Measurements from ENCODE around the gene PSD2. TPM values are rescaled to one million over a fixed set of nuclear protein-coding genes. Genes with fewer than 3 reads are reported as not detected.

The PSD2 gene
- total RNA-seq, 1 donor from 2014 or later, result not detected

GRCh38 chr5:139835656-139836055 lies 40.0 kb downstream of the PSD2 start:
- intact Hi-C loops (cut with micrococcal nuclease), result no loop called here

GRCh38 chr5:139836469-139837208 lies 41.0 kb downstream of the PSD2 start:
- intact Hi-C loops (cut with micrococcal nuclease), result no loop called here

GRCh38 chr5:139837711-139838380 lies 42.2 kb downstream of the PSD2 start:
- intact Hi-C loops (cut with micrococcal nuclease), result no loop called here

- intact Hi-C loops (cut with micrococcal nuclease), result no loop called here
Observed at GRCh38 chr5:139838381-139839197, 43.0 kb downstream of the PSD2 start.

- intact Hi-C loops (cut with micrococcal nuclease), result no loop called here
Observed at GRCh38 chr5:139839232-139839815, 43.7 kb downstream of the PSD2 start.

GRCh38 chr5:139839918-139840317 lies 44.3 kb downstream of the PSD2 start:
- intact Hi-C loops (cut with micrococcal nuclease), result no loop called here

GRCh38 chr5:139841549-139841948 lies 45.9 kb downstream of the PSD2 start:
- intact Hi-C loops (cut with micrococcal nuclease), result no loop called here

- intact Hi-C loops (cut with micrococcal nuclease), result no loop called here
Observed at GRCh38 chr5:139842321-139842720, 46.7 kb downstream of the PSD2 start.

- intact Hi-C loops (cut with micrococcal nuclease), result loop anchor here (1.0 kb wide), 1 partner anchor 57 kb away; no protein-coding TSS in a partner anchor
Observed at GRCh38 chr5:139843991-139844390, 48.4 kb downstream of the PSD2 start.

GRCh38 chr5:139844472-139845145 lies 49.0 kb downstream of the PSD2 start:
- intact Hi-C loops (cut with micrococcal nuclease), result loop anchor here (1.0 kb wide), 1 partner anchor 57 kb away; no protein-coding TSS in a partner anchor

GRCh38 chr5:139845846-139846681 lies 50.5 kb downstream of the PSD2 start:
- intact Hi-C loops (cut with micrococcal nuclease), result no loop called here

- intact Hi-C loops (cut with micrococcal nuclease), result no loop called here
Observed at GRCh38 chr5:139847091-139847490, 51.5 kb downstream of the PSD2 start.

- intact Hi-C loops (cut with micrococcal nuclease), result no loop called here
Observed at GRCh38 chr5:139847790-139848507, 52.3 kb downstream of the PSD2 start.

- intact Hi-C loops (cut with micrococcal nuclease), result no loop called here
Observed at GRCh38 chr5:139848508-139849100, 53.0 kb downstream of the PSD2 start.

GRCh38 chr5:139849501-139849900 lies 53.9 kb downstream of the PSD2 start:
- intact Hi-C loops (cut with micrococcal nuclease), result no loop called here

- intact Hi-C loops (cut with micrococcal nuclease), result no loop called here
Observed at GRCh38 chr5:139849942-139850341, 54.3 kb downstream of the PSD2 start.

GRCh38 chr5:139850423-139851016 lies 54.9 kb downstream of the PSD2 start:
- intact Hi-C loops (cut with micrococcal nuclease), result no loop called here

- intact Hi-C loops (cut with micrococcal nuclease), result no loop called here
Observed at GRCh38 chr5:139851558-139851957, 56.0 kb downstream of the PSD2 start.

- intact Hi-C loops (cut with micrococcal nuclease), result no loop called here
Observed at GRCh38 chr5:139852696-139853095, 57.1 kb downstream of the PSD2 start.

Data from T-helper 2 cell treated with Interferon-gamma antibody and Interleukin-4, amounts not matched to agents 100 ng/mL and 5 ng/mL, for 36 hours (primary cell).